GM12878 (cell line): ENCODE results near the gene KRTAP10-2. TPM values are rescaled to one million over a fixed set of nuclear protein-coding genes. Genes with fewer than 3 reads are reported as not detected.

Experiments
- BRCA1 ChIP-seq: IDR thresholded peaks from 2 replicates; pipeline ENCODE4 v1.6.1; 2011; ENCODE audit warnings: low read depth, low read length, improper control_type of control experiment
- CREM ChIP-seq: IDR thresholded peaks from 2 replicates; pipeline ENCODE4 v1.6.1; 2014; ENCODE audit warnings: antibody characterized with exemption, low read depth
- EED ChIP-seq: sonication (generic); IDR thresholded peaks from 2 replicates; pipeline ENCODE4 v1.6.1; 2016; ENCODE audit warnings: antibody characterized with exemption, low read depth
- FOS ChIP-seq: IDR thresholded peaks from 3 replicates; pipeline ENCODE4 v1.6.1; 2011; ENCODE audit warnings: borderline replicate concordance; ENCODE audit not compliant: insufficient read length; ENCODE audit errors: extremely low read depth
- FOXM1 ChIP-seq: IDR thresholded peaks from 2 replicates; pipeline ENCODE4 v1.6.1; 2012; ENCODE audit warnings: low read depth, mild to moderate bottlenecking, inconsistent platforms, low read length, moderate library complexity
- JUNB ChIP-seq: IDR thresholded peaks from 2 replicates; pipeline ENCODE4 v1.6.1; 2016; ENCODE audit warnings: antibody characterized with exemption, mild to moderate bottlenecking
- LARP7 ChIP-seq: fragments of 450-650 bp; IDR thresholded peaks from 2 replicates; pipeline ENCODE4 v1.6.1; 2017; ENCODE audit warnings: mild to moderate bottlenecking
- NFYA ChIP-seq: IDR thresholded peaks from 2 replicates; pipeline ENCODE4 v1.6.1; 2011; ENCODE audit warnings: low read depth, mild to moderate bottlenecking, low read length, improper control_type of control experiment, borderline replicate concordance
- NR2F1 ChIP-seq: fragments of 450-650 bp; conservative IDR thresholded peaks from 2 replicates; pipeline ENCODE4 v1.6.1; 2017; ENCODE audit warnings: mild to moderate bottlenecking
- RUNX3 ChIP-seq: IDR thresholded peaks from 2 replicates; pipeline ENCODE4 v1.6.1; 2012; ENCODE audit warnings: low read length, inconsistent platforms
- SMAD5 ChIP-seq: IDR thresholded peaks from 2 replicates; pipeline ENCODE4 v1.6.1; 2016; ENCODE audit warnings: antibody characterized with exemption, low read depth
- SREBF1 ChIP-seq: IDR thresholded peaks from 2 replicates; pipeline ENCODE4 v1.6.1; 2012; ENCODE audit warnings: mild to moderate bottlenecking, low read length
- TARDBP ChIP-seq: IDR thresholded peaks from 2 replicates; pipeline ENCODE4 v1.6.1; 2016; ENCODE audit warnings: borderline replicate concordance
- ZNF384 ChIP-seq: IDR thresholded peaks from 2 replicates; pipeline ENCODE4 v1.6.1; 2012; ENCODE audit warnings: low read depth, mild to moderate bottlenecking, low read length, improper control_type of control experiment, borderline replicate concordance
- polyA plus RNA-seq, 11 experiments: library from polyadenylated mRNA; depleted of rRNA in 4 of 11; unstranded in 6 of 11; stranded (reverse) in 5 of 11; fragments of >200 nt; fragmentation: Nextera tagmentation in 4 of 11; fragmentation: Illumina TruSeq in 1 of 11; extraction: Ambion mirVana in 4 of 11; extraction: Trizol in 1 of 11; gene quantifications; 1 replicate in 1 of 11; 2 replicates in 10 of 11; pipeline versions ENCODE4 v1.2.1 to v1.2.3, GENCODE V29; 2011 to 2016; ENCODE audit warnings: inconsistent platforms in 2 of 11, missing spikeins in 2 of 11, low read depth in 1 of 11
- total RNA-seq, 4 experiments: library from RNA; depleted of rRNA in 3 of 4; stranded (reverse); fragments of >200 nt in 3 of 4; fragmentation: Illumina TruSeq in 1 of 4; extraction: Trizol in 1 of 4; gene quantifications; 2 replicates each; pipeline versions ENCODE4 v1.2.1 to v1.2.3, GENCODE V29; 2013 to 2021
- TF ChIP-seq, protein P1 (sequence below): fragments of 150-350 bp; IDR thresholded peaks from 2 replicates; pipeline ENCODE4 v1.6.1; 2016; ENCODE audit warnings: low read depth, low read length
- TF ChIP-seq, protein P2 (sequence below): IDR thresholded peaks from 2 replicates; pipeline ENCODE4 v1.6.1; 2012; ENCODE audit warnings: improper control_type of control experiment, low read depth, low read length; ENCODE audit not compliant: insufficient replicate concordance
- TF ChIP-seq, protein P3 (sequence below): fragments of 450-650 bp; IDR thresholded peaks from 2 replicates; pipeline ENCODE4 v1.6.1; 2018; ENCODE audit warnings: mild to moderate bottlenecking, low read depth, moderate library complexity; ENCODE audit not compliant: partially characterized antibody
- TF ChIP-seq, protein P4 (sequence below): fragments of 450-650 bp; formaldehyde crosslinking; IDR thresholded peaks from 2 replicates; pipeline ENCODE4 v1.5.0; 2022; ENCODE audit warnings: mild to moderate bottlenecking, missing genetic modification characterization

KRTAP10-2 gene
- total and polyA plus RNA-seq, 10 of the 15 experiments (the other 5 are each of a cell fraction or from before 2014, with no cell fraction given), result not detected

DNA sequence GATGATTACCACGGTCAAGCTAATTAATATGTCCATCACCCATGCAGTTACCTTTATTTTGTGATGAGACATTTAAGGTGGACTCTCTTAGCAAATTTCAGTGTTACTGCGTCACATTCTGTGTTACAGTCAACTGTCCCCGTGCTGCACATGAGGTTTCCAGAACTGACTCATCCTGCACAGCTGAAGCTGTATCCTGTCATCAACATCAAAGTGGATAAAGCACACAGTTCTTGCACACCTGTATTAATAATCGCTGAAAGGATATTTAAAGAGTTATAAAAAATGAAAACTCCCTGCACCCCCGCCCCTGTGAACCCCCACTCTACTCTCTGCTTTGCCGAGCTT is 32.5 kb upstream of the KRTAP10-2 start (continued):
- no peak for TF ChIP-seq FOXM1
- TF ChIP-seq, protein P1, sequence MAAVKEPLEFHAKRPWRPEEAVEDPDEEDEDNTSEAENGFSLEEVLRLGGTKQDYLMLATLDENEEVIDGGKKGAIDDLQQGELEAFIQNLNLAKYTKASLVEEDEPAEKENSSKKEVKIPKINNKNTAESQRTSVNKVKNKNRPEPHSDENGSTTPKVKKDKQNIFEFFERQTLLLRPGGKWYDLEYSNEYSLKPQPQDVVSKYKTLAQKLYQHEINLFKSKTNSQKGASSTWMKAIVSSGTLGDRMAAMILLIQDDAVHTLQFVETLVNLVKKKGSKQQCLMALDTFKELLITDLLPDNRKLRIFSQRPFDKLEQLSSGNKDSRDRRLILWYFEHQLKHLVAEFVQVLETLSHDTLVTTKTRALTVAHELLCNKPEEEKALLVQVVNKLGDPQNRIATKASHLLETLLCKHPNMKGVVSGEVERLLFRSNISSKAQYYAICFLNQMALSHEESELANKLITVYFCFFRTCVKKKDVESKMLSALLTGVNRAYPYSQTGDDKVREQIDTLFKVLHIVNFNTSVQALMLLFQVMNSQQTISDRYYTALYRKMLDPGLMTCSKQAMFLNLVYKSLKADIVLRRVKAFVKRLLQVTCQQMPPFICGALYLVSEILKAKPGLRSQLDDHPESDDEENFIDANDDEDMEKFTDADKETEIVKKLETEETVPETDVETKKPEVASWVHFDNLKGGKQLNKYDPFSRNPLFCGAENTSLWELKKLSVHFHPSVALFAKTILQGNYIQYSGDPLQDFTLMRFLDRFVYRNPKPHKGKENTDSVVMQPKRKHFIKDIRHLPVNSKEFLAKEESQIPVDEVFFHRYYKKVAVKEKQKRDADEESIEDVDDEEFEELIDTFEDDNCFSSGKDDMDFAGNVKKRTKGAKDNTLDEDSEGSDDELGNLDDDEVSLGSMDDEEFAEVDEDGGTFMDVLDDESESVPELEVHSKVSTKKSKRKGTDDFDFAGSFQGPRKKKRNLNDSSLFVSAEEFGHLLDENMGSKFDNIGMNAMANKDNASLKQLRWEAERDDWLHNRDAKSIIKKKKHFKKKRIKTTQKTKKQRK, result no peak
- TF ChIP-seq FOS, result no peak
- TF ChIP-seq CREM, result peak; percentile 69; the same call in 1 of the 2 replicates
- TF ChIP-seq, protein P2, sequence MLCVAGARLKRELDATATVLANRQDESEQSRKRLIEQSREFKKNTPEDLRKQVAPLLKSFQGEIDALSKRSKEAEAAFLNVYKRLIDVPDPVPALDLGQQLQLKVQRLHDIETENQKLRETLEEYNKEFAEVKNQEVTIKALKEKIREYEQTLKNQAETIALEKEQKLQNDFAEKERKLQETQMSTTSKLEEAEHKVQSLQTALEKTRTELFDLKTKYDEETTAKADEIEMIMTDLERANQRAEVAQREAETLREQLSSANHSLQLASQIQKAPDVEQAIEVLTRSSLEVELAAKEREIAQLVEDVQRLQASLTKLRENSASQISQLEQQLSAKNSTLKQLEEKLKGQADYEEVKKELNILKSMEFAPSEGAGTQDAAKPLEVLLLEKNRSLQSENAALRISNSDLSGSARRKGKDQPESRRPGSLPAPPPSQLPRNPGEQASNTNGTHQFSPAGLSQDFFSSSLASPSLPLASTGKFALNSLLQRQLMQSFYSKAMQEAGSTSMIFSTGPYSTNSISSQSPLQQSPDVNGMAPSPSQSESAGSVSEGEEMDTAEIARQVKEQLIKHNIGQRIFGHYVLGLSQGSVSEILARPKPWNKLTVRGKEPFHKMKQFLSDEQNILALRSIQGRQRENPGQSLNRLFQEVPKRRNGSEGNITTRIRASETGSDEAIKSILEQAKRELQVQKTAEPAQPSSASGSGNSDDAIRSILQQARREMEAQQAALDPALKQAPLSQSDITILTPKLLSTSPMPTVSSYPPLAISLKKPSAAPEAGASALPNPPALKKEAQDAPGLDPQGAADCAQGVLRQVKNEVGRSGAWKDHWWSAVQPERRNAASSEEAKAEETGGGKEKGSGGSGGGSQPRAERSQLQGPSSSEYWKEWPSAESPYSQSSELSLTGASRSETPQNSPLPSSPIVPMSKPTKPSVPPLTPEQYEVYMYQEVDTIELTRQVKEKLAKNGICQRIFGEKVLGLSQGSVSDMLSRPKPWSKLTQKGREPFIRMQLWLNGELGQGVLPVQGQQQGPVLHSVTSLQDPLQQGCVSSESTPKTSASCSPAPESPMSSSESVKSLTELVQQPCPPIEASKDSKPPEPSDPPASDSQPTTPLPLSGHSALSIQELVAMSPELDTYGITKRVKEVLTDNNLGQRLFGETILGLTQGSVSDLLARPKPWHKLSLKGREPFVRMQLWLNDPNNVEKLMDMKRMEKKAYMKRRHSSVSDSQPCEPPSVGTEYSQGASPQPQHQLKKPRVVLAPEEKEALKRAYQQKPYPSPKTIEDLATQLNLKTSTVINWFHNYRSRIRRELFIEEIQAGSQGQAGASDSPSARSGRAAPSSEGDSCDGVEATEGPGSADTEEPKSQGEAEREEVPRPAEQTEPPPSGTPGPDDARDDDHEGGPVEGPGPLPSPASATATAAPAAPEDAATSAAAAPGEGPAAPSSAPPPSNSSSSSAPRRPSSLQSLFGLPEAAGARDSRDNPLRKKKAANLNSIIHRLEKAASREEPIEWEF, result no peak
- TF ChIP-seq TARDBP, result no peak
- TF ChIP-seq NFYA, result no peak
- TF ChIP-seq, protein P3, sequence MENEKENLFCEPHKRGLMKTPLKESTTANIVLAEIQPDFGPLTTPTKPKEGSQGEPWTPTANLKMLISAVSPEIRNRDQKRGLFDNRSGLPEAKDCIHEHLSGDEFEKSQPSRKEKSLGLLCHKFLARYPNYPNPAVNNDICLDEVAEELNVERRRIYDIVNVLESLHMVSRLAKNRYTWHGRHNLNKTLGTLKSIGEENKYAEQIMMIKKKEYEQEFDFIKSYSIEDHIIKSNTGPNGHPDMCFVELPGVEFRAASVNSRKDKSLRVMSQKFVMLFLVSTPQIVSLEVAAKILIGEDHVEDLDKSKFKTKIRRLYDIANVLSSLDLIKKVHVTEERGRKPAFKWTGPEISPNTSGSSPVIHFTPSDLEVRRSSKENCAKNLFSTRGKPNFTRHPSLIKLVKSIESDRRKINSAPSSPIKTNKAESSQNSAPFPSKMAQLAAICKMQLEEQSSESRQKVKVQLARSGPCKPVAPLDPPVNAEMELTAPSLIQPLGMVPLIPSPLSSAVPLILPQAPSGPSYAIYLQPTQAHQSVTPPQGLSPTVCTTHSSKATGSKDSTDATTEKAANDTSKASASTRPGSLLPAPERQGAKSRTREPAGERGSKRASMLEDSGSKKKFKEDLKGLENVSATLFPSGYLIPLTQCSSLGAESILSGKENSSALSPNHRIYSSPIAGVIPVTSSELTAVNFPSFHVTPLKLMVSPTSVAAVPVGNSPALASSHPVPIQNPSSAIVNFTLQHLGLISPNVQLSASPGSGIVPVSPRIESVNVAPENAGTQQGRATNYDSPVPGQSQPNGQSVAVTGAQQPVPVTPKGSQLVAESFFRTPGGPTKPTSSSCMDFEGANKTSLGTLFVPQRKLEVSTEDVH, result no peak
- no peak for TF ChIP-seq LARP7
- peak; percentile 28; the same call in 1 of the 2 replicates for TF ChIP-seq RUNX3
- no peak for TF ChIP-seq BRCA1
- TF ChIP-seq SMAD5, result no peak
- no peak for TF ChIP-seq NR2F1
- TF ChIP-seq ZNF384, result no peak
- TF ChIP-seq, protein P4, sequence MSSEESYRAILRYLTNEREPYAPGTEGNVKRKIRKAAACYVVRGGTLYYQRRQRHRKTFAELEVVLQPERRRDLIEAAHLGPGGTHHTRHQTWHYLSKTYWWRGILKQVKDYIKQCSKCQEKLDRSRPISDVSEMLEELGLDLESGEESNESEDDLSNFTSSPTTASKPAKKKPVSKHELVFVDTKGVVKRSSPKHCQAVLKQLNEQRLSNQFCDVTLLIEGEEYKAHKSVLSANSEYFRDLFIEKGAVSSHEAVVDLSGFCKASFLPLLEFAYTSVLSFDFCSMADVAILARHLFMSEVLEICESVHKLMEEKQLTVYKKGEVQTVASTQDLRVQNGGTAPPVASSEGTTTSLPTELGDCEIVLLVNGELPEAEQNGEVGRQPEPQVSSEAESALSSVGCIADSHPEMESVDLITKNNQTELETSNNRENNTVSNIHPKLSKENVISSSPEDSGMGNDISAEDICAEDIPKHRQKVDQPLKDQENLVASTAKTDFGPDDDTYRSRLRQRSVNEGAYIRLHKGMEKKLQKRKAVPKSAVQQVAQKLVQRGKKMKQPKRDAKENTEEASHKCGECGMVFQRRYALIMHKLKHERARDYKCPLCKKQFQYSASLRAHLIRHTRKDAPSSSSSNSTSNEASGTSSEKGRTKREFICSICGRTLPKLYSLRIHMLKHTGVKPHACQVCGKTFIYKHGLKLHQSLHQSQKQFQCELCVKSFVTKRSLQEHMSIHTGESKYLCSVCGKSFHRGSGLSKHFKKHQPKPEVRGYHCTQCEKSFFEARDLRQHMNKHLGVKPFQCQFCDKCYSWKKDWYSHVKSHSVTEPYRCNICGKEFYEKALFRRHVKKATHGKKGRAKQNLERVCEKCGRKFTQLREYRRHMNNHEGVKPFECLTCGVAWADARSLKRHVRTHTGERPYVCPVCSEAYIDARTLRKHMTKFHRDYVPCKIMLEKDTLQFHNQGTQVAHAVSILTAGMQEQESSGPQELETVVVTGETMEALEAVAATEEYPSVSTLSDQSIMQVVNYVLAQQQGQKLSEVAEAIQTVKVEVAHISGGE, result peak; percentile 69
- TF ChIP-seq JUNB, result peak; percentile 70
- no peak for TF ChIP-seq EED
- TF ChIP-seq SREBF1, result no peak
